B cell (primary cell): ENCODE results near the gene DNAL1. TPM values are rescaled to one million over a fixed set of nuclear protein-coding genes. Genes with fewer than 3 reads are reported as not detected.

Experiments
- ATAC-seq: fragments of 200-7000 bp; cut with Tn5 transposase; one replicate; pipeline ENCODE4 v1.10.0; 2021; ENCODE audit warnings: low read depth, mild to moderate bottlenecking, moderate number of reproducible peaks, moderate library complexity
- CTCF ChIA-PET: fragments of 350-600 bp; sonication (Branson Sonifier 250); formaldehyde crosslinking; loops from one replicate; lab custom pipeline; 2021; ENCODE audit warnings: antibody characterized with exemption, inconsistent platforms; lab: Charles Lee
- POLR2A ChIA-PET: fragments of 350-600 bp; sonication (Branson Sonifier 250); formaldehyde crosslinking; loops from one replicate; lab custom pipeline; 2021; ENCODE audit warnings: antibody characterized with exemption; lab: Charles Lee
- DNase-seq: peaks from one replicate; pipeline ENCODE4 v3.0.0; 2013
- H2AFZ ChIP-seq: 2 replicates; pipeline ENCODE4 v1.6.1; 2012; ENCODE audit warnings: mild to moderate bottlenecking, low read depth, low read length; ENCODE audit not compliant: insufficient read depth, poor library complexity, severe bottlenecking
- H3K27ac ChIP-seq, 2 donors: 1 replicate in 1 of 2; 2 replicates in 1 of 2; pipeline ENCODE4 v1.5.1; 2012 to 2013; ENCODE audit warnings: low read length in 2 of 2, mild to moderate bottlenecking in 2 of 2, moderate library complexity in 1 of 2
- H3K27me3 ChIP-seq, 4 experiments: fragments of 200-600 bp in 1 of 4; sonication (generic) in 1 of 4; replicated peaks in 1 of 4; 1 replicate in 2 of 4; 2 replicates in 2 of 4; pipeline versions ENCODE4 v1.6.1 to v1.7.0; 2013 to 2016; ENCODE audit warnings: low read length in 3 of 4, mild to moderate bottlenecking in 2 of 4, mixed read lengths in 1 of 4, moderate library complexity in 1 of 4; ENCODE audit not compliant: insufficient read depth in 4 of 4, control insufficient read depth in 3 of 4; ENCODE audit errors: control extremely low read depth in 1 of 4
- H3K36me3 ChIP-seq, 2 experiments: replicated peaks in 1 of 2; 1 replicate in 1 of 2; 2 replicates in 1 of 2; pipeline versions ENCODE4 v1.6.1 to v1.7.1; 2013; ENCODE audit warnings: low read length in 1 of 2; ENCODE audit not compliant: insufficient read depth in 2 of 2, control insufficient read depth in 1 of 2; ENCODE audit errors: control extremely low read depth in 1 of 2, extremely low read depth in 1 of 2
- H3K4me1 ChIP-seq, 2 donors: fragments of 200-600 bp in 1 of 2; sonication (generic) in 1 of 2; 1 replicate in 1 of 2; 2 replicates in 1 of 2; pipeline versions ENCODE4 v1.5.1 to v1.6.1; 2013 to 2017; ENCODE audit warnings: low read length in 2 of 2; ENCODE audit not compliant: control insufficient read depth in 2 of 2, insufficient read depth in 2 of 2
- H3K4me2 ChIP-seq: replicated peaks from 2 replicates; pipeline ENCODE3; 2012; ENCODE audit warnings: mild to moderate bottlenecking, low read depth, low read length; ENCODE audit not compliant: poor library complexity, severe bottlenecking
- H3K4me3 ChIP-seq, 5 experiments: fragments of 200-600 bp in 1 of 5; sonication (generic) in 1 of 5; 1 replicate in 3 of 5; 2 replicates in 2 of 5; pipeline versions ENCODE4 v1.5.1 to v1.7.0; 2011 to 2016; ENCODE audit warnings: low read length in 4 of 5, mild to moderate bottlenecking in 4 of 5, low read depth in 2 of 5, control low read depth in 1 of 5, moderate library complexity in 1 of 5; ENCODE audit not compliant: insufficient read depth in 1 of 5; ENCODE audit errors: control extremely low read depth in 1 of 5, extremely low read depth in 1 of 5
- H3K79me2 ChIP-seq: fragments of 200-600 bp; sonication (generic); one replicate; pipeline ENCODE4 v1.6.0; 2016; ENCODE audit warnings: low read length; ENCODE audit not compliant: control insufficient read depth, insufficient read depth
- H3K9ac ChIP-seq: fragments of 200-600 bp; sonication (generic); 2 replicates; pipeline ENCODE4 v1.6.1; 2017; ENCODE audit warnings: mild to moderate bottlenecking, low read length, moderate library complexity
- H3K9me3 ChIP-seq, 3 donors: one replicate each; pipeline versions ENCODE4 v1.6.1 to v1.7.1; 2013; ENCODE audit warnings: low read length in 2 of 3; ENCODE audit not compliant: control insufficient read depth in 2 of 3, insufficient read depth in 1 of 3; ENCODE audit errors: control extremely low read depth in 1 of 3
- H4K20me1 ChIP-seq: 2 replicates; pipeline ENCODE4 v1.6.0; 2012; ENCODE audit warnings: mild to moderate bottlenecking, low read length; ENCODE audit not compliant: insufficient read depth, control insufficient read depth, poor library complexity, severe bottlenecking
- H3K27ac Mint-ChIP-seq: one replicate; pipeline ENCODE4 v1.8.0; 2021; ENCODE audit warnings: mixed read lengths
- H3K27me3 Mint-ChIP-seq: one replicate; pipeline ENCODE4 v1.8.0; 2021; ENCODE audit warnings: mixed read lengths
- H3K4me1 Mint-ChIP-seq: one replicate; pipeline ENCODE4 v1.8.0; 2021; ENCODE audit warnings: mixed read lengths
- H3K4me3 Mint-ChIP-seq: one replicate; pipeline ENCODE4 v1.8.0; 2021; ENCODE audit warnings: mixed read lengths
- H3K9me3 Mint-ChIP-seq: one replicate; pipeline ENCODE4 v1.8.0; 2022; ENCODE audit warnings: mixed read lengths; ENCODE audit not compliant: insufficient read depth
- CTCF ChIP-seq: fragments of 200-600 bp; IDR thresholded peaks from one replicate; pipeline ENCODE4 v1.8.0; 2022; ENCODE audit warnings: antibody characterized with exemption, mild to moderate bottlenecking
- EZH2 ChIP-seq: IDR thresholded peaks from 2 replicates; pipeline ENCODE4 v1.6.1; 2012; ENCODE audit warnings: borderline replicate concordance, low read depth, mild to moderate bottlenecking, moderate library complexity, low read length; ENCODE audit not compliant: insufficient read depth, poor library complexity, severe bottlenecking
- WGBS: methylation state at CpG from one replicate; pipeline ENCODE4 v1.1.5; 2013; ENCODE audit warnings: missing lambda C conversion rate; ENCODE audit not compliant: insufficient coverage; 5-methylcytosine and 5-hydroxymethylcytosine counted together
- intact Hi-C: fragments of 100-400 bp; cut with micrococcal nuclease; formaldehyde crosslinking; loops from one replicate; pipeline ENCODE4 v1.10.0; 2022
- polyA plus RNA-seq: library from polyadenylated mRNA; depleted of rRNA; stranded (reverse); fragments of >200 nt; gene quantifications from 2 replicates; pipeline ENCODE4 v1.2.3, GENCODE V29; 2012
- total RNA-seq, 2 donors: library from RNA; stranded (reverse); fragments of 120-200 nt in 1 of 2; gene quantifications; 1 replicate in 1 of 2; 2 replicates in 1 of 2; pipeline versions ENCODE4 v1.2.3 to v1.2.4, GENCODE V29; 2013 to 2022

DNAL1 gene
- total and polyA plus RNA-seq, 2 donors (not counting 1 experiment from before 2014, with no cell fraction given): 2.0 to 10.7 TPM

- TF ChIP-seq EZH2: no peak
- Histone ChIP-seq H3K4me3 (peak overlapping the region in 4 of 5 experiments; percentile 8 to 55 (median 43)), H3K27ac (peak overlapping the region; percentile 11 to 81), H3K9me3 (no peaks in the 10 kb centered on the region), H2AFZ (no peak overlapping the region), H3K9ac (peak overlapping the region; percentile 55), H4K20me1 (peaks cover 92% of the 10 kb centered on the region), H3K79me2 (peaks cover 99% of the 10 kb centered on the region), H3K27me3 (no peaks in the 10 kb centered on the region), H3K4me2 (peak overlapping the region; percentile 76), H3K36me3 (peaks cover 0 to 41% of the 10 kb centered on the region in 2 experiments), H3K4me1 (peaks cover 57 to 64% of the 10 kb centered on the region in 2 donors)
- DNase-seq (no peak), ATAC-seq (no peak)
- ChIA-PET POLR2A (interaction anchor here (0.9 to 1.7 kb wide), 3 partner anchors 27 to 46 kb away, joined by 3 to 9 read pairs (median 3); partner anchors contain the start of gene PNMA1), CTCF (interaction anchor here (0.7 to 17.2 kb wide), 9 partner anchors 9 to 146 kb away, joined by 3 to 184 read pairs (median 10); partner anchors contain the start of gene ZNF410)
- Mint-ChIP-seq H3K4me1 (peaks cover 67% of the 10 kb centered on the region), H3K9me3 (no peaks in the 10 kb centered on the region), H3K27ac (peak overlapping the region; percentile 85), H3K4me3 (peak overlapping the region; percentile 94), H3K27me3 (no peaks in the 10 kb centered on the region)
- intact Hi-C loops: no loop called here
- 62% methylated on average over 6 of the region's 9 CpGs for WGBS
These were observed 96.0 kb downstream of the DNAL1 start for GRCh38 chr14:73740618-73741326.

GRCh38 chr14:73741386-73741875, 96.6 kb downstream of the DNAL1 start:
- POLR2A ChIA-PET: interaction anchor here (0.9 to 1.7 kb wide), 5 partner anchors 17 to 45 kb away, joined by 3 to 9 read pairs (median 4); partner anchors contain the start of gene PNMA1
- WGBS: 3% methylated on average over 9 of the region's 12 CpGs

More at GRCh38 chr14:73741386-73741875, 96.6 kb downstream of the DNAL1 start:
- peak overlapping the region; percentile 76 for H3K4me2 ChIP-seq
- peaks cover 100% of the 10 kb centered on the region for H3K79me2 ChIP-seq
- intact Hi-C loops: no loop called here
- H3K36me3 ChIP-seq: peaks cover 0 to 43% of the 10 kb centered on the region in 2 experiments
- Mint-ChIP-seq H3K27ac (peak overlapping the region; percentile 99), H3K4me1 (peaks cover 74% of the 10 kb centered on the region), H3K9me3 (no peaks in the 10 kb centered on the region), H3K27me3 (no peaks in the 10 kb centered on the region), H3K4me3 (peak overlapping the region; percentile 94)
- DNase-seq (peak; percentile 73), ATAC-seq (peak; percentile 77)
- peak overlapping the region; percentile 10 to 55 (median 43) for H3K4me3 ChIP-seq
- H3K9ac ChIP-seq: peak overlapping the region; percentile 55
- H2AFZ ChIP-seq: peak overlapping the region; percentile 14
- CTCF ChIA-PET: interaction anchor here (0.7 to 17.2 kb wide), 9 partner anchors 10 to 145 kb away, joined by 3 to 184 read pairs (median 10); partner anchors contain the start of gene ZNF410
- peaks cover 99% of the 10 kb centered on the region for H4K20me1 ChIP-seq
- H3K27ac ChIP-seq: peak overlapping the region; percentile 61 to 81
- H3K27me3 ChIP-seq: no peaks in the 10 kb centered on the region
- no peaks in the 10 kb centered on the region for H3K9me3 ChIP-seq
- no peak for TF ChIP-seq EZH2
- no peak for TF ChIP-seq CTCF
- peaks cover 63 to 71% of the 10 kb centered on the region in 2 donors for H3K4me1 ChIP-seq
